ENCODE data around the gene DDC.

- TF ChIP-seq EZH2 (IDR thresholded peaks at IDR 0.05; ENCODE audit: low read depth): no peak
- TF ChIP-seq, protein P1, sequence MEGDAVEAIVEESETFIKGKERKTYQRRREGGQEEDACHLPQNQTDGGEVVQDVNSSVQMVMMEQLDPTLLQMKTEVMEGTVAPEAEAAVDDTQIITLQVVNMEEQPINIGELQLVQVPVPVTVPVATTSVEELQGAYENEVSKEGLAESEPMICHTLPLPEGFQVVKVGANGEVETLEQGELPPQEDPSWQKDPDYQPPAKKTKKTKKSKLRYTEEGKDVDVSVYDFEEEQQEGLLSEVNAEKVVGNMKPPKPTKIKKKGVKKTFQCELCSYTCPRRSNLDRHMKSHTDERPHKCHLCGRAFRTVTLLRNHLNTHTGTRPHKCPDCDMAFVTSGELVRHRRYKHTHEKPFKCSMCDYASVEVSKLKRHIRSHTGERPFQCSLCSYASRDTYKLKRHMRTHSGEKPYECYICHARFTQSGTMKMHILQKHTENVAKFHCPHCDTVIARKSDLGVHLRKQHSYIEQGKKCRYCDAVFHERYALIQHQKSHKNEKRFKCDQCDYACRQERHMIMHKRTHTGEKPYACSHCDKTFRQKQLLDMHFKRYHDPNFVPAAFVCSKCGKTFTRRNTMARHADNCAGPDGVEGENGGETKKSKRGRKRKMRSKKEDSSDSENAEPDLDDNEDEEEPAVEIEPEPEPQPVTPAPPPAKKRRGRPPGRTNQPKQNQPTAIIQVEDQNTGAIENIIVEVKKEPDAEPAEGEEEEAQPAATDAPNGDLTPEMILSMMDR (conservative IDR thresholded peaks at IDR 0.05): no peak; the same call in 1 of the 2 replicates
Measured at GRCh38 chr7:50588937-50589336, 23.7 kb upstream of the DDC start.

Data from PC-9 (cell line).